Esophagus squamous epithelium (tissue), 4 donors: ENCODE results near the gene PRPF8.

Experiments
- POLR2A ChIP-seq, 4 donors: fragments of 450-650 bp; IDR thresholded peaks; one replicate each; pipeline ENCODE4 v1.6.1; 2017; ENCODE audit warnings: antibody characterized with exemption in 4 of 4, mild to moderate bottlenecking in 4 of 4, moderate library complexity in 3 of 4
- TF ChIP-seq, protein P1 (sequence below), 6 experiments: fragments of 450-650 bp in 4 of 6; fragments of 200-600 bp in 2 of 6; sonication (generic) in 2 of 6; IDR thresholded peaks; one replicate each; pipeline ENCODE4 v1.5.1; 2016 to 2019; ENCODE audit warnings: antibody characterized with exemption in 6 of 6, mild to moderate bottlenecking in 4 of 6, moderate library complexity in 4 of 6

DNA sequence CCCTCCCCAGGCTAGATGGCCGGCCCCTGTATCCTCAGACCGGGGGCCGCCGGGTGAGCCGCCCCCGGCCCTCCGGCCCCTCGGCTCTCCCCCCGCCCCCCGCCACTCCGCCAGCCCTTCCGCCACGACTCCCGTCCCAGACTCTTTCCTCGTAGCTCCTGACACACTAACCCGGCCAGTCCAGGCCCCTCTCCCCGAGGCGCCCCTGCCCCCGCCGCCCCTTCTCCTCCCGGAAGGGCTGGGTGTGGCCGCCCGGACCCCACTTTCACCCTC, 31.1 kb upstream of the PRPF8 start:
- no peak for TF ChIP-seq POLR2A (IDR thresholded peaks at IDR 0.05)
- TF ChIP-seq, protein P1, sequence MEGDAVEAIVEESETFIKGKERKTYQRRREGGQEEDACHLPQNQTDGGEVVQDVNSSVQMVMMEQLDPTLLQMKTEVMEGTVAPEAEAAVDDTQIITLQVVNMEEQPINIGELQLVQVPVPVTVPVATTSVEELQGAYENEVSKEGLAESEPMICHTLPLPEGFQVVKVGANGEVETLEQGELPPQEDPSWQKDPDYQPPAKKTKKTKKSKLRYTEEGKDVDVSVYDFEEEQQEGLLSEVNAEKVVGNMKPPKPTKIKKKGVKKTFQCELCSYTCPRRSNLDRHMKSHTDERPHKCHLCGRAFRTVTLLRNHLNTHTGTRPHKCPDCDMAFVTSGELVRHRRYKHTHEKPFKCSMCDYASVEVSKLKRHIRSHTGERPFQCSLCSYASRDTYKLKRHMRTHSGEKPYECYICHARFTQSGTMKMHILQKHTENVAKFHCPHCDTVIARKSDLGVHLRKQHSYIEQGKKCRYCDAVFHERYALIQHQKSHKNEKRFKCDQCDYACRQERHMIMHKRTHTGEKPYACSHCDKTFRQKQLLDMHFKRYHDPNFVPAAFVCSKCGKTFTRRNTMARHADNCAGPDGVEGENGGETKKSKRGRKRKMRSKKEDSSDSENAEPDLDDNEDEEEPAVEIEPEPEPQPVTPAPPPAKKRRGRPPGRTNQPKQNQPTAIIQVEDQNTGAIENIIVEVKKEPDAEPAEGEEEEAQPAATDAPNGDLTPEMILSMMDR (IDR thresholded peaks at IDR 0.05), result no peak
